Panc1 (cell line): ENCODE data around the gene NCKAP5L.

Experiments
- CTCF ChIP-seq: fragments of 450-650 bp; IDR thresholded peaks from 2 replicates; pipeline ENCODE4 v1.5.1; 2017; ENCODE audit warnings: mild to moderate bottlenecking
- SIN3A ChIP-seq: IDR thresholded peaks from 2 replicates; pipeline ENCODE4 v1.6.1; 2012; ENCODE audit warnings: low read depth, mild to moderate bottlenecking, low read length, moderate library complexity, borderline replicate concordance; ENCODE audit not compliant: insufficient read depth
- TCF7L2 ChIP-seq: IDR thresholded peaks from 2 replicates; pipeline ENCODE4 v1.6.1; 2011; ENCODE audit warnings: mild to moderate bottlenecking, low read depth, low read length, inconsistent platforms

GRCh38 chr12:49866859-49867569, 38.8 kb upstream of the NCKAP5L start:
- TF ChIP-seq SIN3A, result no peak
- peak; percentile 97 for TF ChIP-seq CTCF
- TF ChIP-seq TCF7L2, result no peak
